Right hindlimb (tissue), 1 donor: Measurements from ENCODE around the gene PNKD.

Experiments used
- DNase-seq: peaks from one replicate; pipeline ENCODE4 v3.0.0-alpha.2; 2018

The PNKD gene

GRCh38 chr2:218269900-218270720 is at the start of gene PNKD, which contains the start of gene AAMP:
Gene PNKD (plus strand): TSS chr2:218270519. CDS start chr2:218270536, 17 bp downstream.
Gene AAMP (minus strand): TSS chr2:218270137. CDS start chr2:218270086, 51 bp downstream.
- peak; percentile 100 for DNase-seq

GRCh38 chr2:218221000-218221399 is 49.3 kb upstream of the PNKD start:
- no peak for DNase-seq

- no peak for DNase-seq
Observed at GRCh38 chr2:218223046-218223445, 47.3 kb upstream of the PNKD start.

GRCh38 chr2:218224186-218224585 is 46.1 kb upstream of the PNKD start:
- no peak for DNase-seq

GRCh38 chr2:218226903-218227302 is 43.4 kb upstream of the PNKD start:
- DNase-seq = no peak

- DNase-seq = no peak
Observed at GRCh38 chr2:218228366-218229090, 41.8 kb upstream of the PNKD start.

GRCh38 chr2:218229239-218229638 is 41.1 kb upstream of the PNKD start:
- DNase-seq = no peak

- no peak for DNase-seq
Observed at GRCh38 chr2:218229851-218230250, 40.5 kb upstream of the PNKD start.

- DNase-seq = no peak
Observed at GRCh38 chr2:218230882-218231281, 39.4 kb upstream of the PNKD start.

GRCh38 chr2:218233543-218233942 is 36.8 kb upstream of the PNKD start:
- no peak for DNase-seq

- DNase-seq = no peak
Observed at GRCh38 chr2:218234521-218234920, 35.8 kb upstream of the PNKD start.

- no peak for DNase-seq
Observed at GRCh38 chr2:218235017-218235416, 35.3 kb upstream of the PNKD start.

GRCh38 chr2:218236829-218237228 is 33.5 kb upstream of the PNKD start:
- DNase-seq = no peak

GRCh38 chr2:218238887-218239286 is 31.4 kb upstream of the PNKD start:
- DNase-seq = no peak

- DNase-seq = no peak
Observed at GRCh38 chr2:218244204-218244603, 26.1 kb upstream of the PNKD start.

- DNase-seq = no peak
Observed at GRCh38 chr2:218244665-218245064, 25.7 kb upstream of the PNKD start.

GRCh38 chr2:218245214-218245613 is 25.1 kb upstream of the PNKD start:
- DNase-seq = no peak

- no peak for DNase-seq
Observed at GRCh38 chr2:218249691-218250090, 20.6 kb upstream of the PNKD start.

GRCh38 chr2:218252509-218253231 is 17.6 kb upstream of the PNKD start:
- no peak for DNase-seq

- no peak for DNase-seq
Observed at GRCh38 chr2:218253232-218253625, 17.1 kb upstream of the PNKD start.

GRCh38 chr2:218255446-218255845 is 14.9 kb upstream of the PNKD start:
- DNase-seq = no peak

- DNase-seq = no peak
Observed at GRCh38 chr2:218256612-218257350, 13.5 kb upstream of the PNKD start.
